ENCODE data around the gene PMFBP1. TPM values are rescaled to one million over a fixed set of nuclear protein-coding genes. Genes with fewer than 3 reads are reported as not detected.

PMFBP1 gene
- total and polyA plus RNA-seq, 2 experiments from 2014 or later: 2.6 to 3.3 TPM

GRCh38 chr16:72122308-72122707 is 49.6 kb downstream of the PMFBP1 start:
- peaks cover 7% of the 10 kb centered on the region for H3K27me3 Mint-ChIP-seq (ENCODE audit: insufficient read depth, low read depth, poor library complexity)
- no peak overlapping the region for H3K27ac Mint-ChIP-seq
- H3K4me3 ChIP-seq: no peak overlapping the region
- no peaks in the 10 kb centered on the region for H3K9me2 ChIP-seq (ENCODE audit: insufficient read depth)
- no peaks in the 10 kb centered on the region for H4K20me1 ChIP-seq (replicated peaks; ENCODE audit: insufficient read depth)
- H3F3A ChIP-seq (replicated peaks; ENCODE audit: low read depth): no peaks in the 10 kb centered on the region
- ATAC-seq (no peak), DNase-seq (ENCODE audit: low spot score) (no peak)
- H3K4me1 ChIP-seq (ENCODE audit: insufficient read depth): no peaks in the 10 kb centered on the region; the same call in 1 of the 2 replicates
- H3K4me1 Mint-ChIP-seq: peaks cover 13% of the 10 kb centered on the region
- no peaks in the 10 kb centered on the region for H3K79me2 ChIP-seq (replicated peaks; ENCODE audit: insufficient read depth)
- H3K36me3 Mint-ChIP-seq (ENCODE audit: low read depth): no peaks in the 10 kb centered on the region
- H3K27ac ChIP-seq (ENCODE audit: low read depth): no peak overlapping the region
- no peaks in the 10 kb centered on the region for H3K9me3 Mint-ChIP-seq
- H3K36me3 ChIP-seq (ENCODE audit: insufficient read depth): no peaks in the 10 kb centered on the region
- H3K27me3 ChIP-seq (ENCODE audit: insufficient read depth): no peaks in the 10 kb centered on the region
- TF ChIP-seq ZNF331 (CRISPR knock-in tag; IDR thresholded peaks at IDR 0.05; ENCODE audit: low read depth) (no peak), JUNB (IDR thresholded peaks at IDR 0.05; ENCODE audit: unreplicated experiment) (no peak), REST (IDR thresholded peaks at IDR 0.05; ENCODE audit: unreplicated experiment) (no peak), EZH2 (IDR thresholded peaks at IDR 0.05; ENCODE audit: low read depth, unreplicated experiment) (no peak), ZNF114 (CRISPR knock-in tag; IDR thresholded peaks at IDR 0.05) (no peak), CREB1 (CRISPR knock-in tag; IDR thresholded peaks at IDR 0.05; ENCODE audit: low read depth) (no peak), ZNF462 (CRISPR knock-in tag; IDR thresholded peaks at IDR 0.05) (no peak), ETS1 (IDR thresholded peaks at IDR 0.05) (no peak), STAT1 (IDR thresholded peaks at IDR 0.05; ENCODE audit: unreplicated experiment) (no peak), EZH2phosphoT487 (IDR thresholded peaks at IDR 0.05; ENCODE audit: unreplicated experiment) (no peak), POLR2AphosphoS5 (IDR thresholded peaks at IDR 0.05; ENCODE audit: low read depth) (no peak), CTCF (conservative IDR thresholded peaks at IDR 0.05; ENCODE audit: low read depth in 2 of 2) (no peak)
- H2AFZ ChIP-seq: no peak overlapping the region
- no peak overlapping the region for H3K4me3 Mint-ChIP-seq
- H3K4me2 ChIP-seq: no peak overlapping the region
